ENCODE results near the gene CLASP1.
"Not testable (repeated sequence)": the region's sequence is repeated elsewhere in the genome, so short reads cannot be mapped to it uniquely, and the experiment has no call there.

Gene CLASP1

GRCh38 chr2:121298476-121298875 lies 350.8 kb downstream of the CLASP1 start:
- DNase-seq = no peak

DNA sequence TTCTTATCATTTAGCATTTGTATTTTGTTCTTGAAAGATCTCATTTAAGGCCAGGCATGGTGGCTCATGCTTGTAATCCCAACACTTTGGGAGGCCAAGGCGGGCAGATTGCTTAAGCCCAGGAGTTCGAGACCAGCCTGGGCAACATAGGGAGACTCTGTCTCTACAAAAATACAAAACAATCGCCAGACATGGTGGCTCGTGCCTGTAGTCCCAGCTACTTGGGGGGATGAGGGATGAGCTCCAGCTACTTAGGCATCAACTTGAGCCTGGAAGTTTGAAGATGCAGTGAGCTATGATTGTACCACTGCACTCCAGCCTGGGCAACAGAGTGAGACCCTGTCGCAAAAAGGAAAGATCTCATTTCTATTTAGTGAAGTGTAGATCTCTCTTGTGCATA lies 351.4 kb downstream of the CLASP1 start:
- DNase-seq = not testable (repeated sequence)

GRCh38 chr2:121297217-121297830 lies 351.9 kb downstream of the CLASP1 start:
- no peak for DNase-seq

DNA sequence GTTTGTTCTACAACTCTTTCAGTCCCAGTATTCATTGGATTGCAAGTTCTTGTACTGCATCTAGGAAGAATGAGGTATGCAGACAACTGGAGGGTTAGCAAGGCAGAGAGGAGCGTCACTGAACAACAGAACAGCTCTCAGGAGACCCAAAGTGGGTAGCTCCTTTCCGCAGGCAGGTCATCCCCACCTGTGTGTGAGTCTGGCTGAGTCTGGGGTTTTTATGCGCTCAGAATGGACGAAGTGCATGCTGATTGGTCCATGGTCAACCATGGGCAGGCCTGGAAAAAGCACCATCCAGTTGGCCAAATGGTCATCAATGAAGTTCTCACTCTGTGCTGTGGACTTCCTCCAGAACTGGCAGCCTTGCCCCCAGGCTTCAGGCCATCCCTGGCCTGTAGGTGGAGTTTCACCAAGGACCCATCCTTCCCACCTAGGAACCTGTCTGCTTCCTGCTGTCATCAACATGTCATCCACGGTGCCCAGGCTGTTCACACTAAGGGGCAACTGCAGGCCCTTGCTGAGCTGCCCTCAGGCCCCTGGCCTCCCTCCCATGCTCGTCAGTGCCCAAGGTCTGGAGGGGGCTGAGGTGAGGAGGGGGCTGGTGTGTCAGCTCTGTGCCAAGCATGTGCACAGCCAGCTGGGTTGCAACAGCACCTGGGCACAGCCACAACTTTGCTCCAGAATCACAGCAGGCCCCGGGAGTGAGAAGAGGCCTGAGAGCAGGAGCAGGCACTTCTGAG lies 353.2 kb downstream of the CLASP1 start:
- no peak for DNase-seq

DNA sequence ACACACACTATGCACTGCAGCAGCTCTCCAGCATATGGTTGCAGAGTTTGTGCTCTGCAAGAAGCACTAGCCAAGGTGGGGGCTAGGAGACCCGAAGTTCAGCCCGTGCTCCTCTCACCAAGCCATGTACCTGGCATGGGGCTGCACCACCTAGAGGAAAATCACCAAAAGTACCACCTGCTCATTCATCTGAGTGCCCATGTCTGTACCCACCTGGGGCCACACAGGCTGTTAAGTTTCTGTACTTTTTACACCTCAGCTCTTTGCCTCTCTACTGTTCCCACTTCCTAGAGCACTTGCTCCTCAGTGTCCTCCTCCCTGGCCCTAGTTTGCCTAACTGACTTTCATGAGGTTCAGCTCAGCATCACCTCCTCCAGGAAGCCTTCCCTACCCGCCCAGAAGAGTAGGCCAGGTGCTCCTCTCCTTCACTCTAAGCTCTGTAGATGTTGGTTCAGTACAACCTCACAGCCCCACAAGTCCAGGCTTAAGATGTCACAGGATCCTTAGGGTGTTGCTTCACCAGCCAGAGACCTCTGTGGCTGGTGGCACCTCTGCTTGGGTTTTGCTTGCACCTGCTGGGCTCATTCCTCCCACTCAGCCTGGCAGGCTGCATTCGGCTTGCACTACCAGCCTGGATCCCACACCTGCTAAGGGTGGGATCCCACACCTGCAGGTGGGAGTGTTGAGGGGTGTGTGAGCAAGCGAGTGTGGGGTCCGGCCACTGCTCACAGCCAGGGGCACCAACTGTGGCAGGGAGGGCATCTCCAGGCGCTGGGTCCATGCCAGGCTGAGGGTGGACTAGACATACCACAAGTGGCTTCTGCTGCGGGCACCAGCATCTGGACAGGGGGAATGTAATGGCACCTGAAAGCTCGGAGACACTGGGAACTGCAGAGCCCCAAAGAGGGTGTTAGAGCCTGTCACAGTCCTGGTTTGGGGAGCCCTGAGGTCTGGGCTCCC lies 354.1 kb downstream of the CLASP1 start:
- DNase-seq = no peak

GRCh38 chr2:121293450-121294325 lies 355.6 kb downstream of the CLASP1 start:
- DNase-seq = no peak

DNA sequence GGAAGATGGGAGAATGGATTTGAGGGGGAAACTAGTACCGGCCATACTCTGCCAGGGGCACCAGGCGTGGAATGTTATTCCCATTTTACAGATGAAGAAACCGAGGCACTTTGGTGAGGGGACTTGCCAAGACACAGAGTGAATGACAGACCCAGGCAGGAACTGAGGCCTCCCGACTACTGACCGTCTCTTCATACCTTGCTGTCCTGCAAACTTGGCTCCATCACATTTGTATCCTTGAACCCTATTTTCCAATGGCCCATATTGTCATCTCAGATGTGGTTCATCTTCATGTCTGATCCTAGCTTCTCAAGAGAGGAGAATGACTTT lies 358.0 kb downstream of the CLASP1 start:
- DNase-seq = no peak

DNA sequence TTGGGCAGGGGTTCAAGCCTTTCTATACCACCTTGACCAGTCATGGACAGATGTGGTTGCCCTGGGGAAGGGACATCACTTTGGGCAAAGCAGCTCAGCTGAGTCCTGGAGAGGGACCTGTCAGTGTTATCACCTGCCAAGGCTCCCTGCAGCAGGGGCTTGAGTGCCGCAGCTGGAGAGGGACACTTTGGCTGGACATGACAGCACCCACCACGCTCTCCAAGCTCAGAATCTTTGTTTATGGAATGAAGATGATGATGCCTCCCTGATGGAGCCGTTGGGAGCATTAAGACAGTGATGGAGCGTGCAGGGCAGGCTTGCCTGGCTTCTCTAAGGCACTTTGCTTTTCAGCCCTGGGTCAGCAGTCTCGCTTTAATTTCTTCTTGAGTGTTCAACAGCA lies 360.0 kb downstream of the CLASP1 start:
- no peak for DNase-seq

DNA sequence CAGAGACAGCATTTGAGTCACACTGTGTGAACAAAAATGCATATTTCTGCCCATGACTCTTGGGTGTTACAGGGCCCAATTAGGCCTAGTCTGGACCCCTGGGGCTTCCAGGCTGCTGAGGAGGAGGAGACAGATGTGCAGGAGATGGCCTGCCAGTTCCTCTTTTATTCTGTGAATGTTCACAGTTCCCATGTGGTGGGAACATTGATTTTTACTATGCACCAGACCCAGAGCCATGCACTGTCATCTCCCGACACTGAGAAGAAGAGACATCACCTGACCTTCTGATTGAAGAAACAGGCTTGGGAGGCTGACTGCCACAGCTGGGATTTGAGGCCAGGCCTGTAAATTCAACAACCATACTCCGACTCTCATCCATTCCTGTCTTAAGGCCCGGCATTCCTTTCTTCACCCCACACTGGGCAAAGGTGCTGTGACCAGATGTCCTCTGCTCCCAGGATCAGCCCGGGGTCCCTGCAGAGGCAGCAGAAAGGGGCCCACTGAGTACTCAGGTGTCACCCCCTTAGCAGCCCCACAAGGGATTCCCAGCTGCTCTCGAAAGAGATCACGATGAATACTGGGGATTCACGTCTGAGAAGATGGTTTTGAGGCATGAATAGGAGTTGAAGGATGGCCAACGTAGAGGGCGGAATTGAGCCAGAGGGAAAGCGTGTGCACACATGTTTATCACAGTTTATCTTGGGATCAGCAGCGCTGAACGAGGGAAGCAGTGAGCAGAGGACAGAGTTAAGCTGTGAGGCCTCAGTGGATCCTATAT lies 360.6 kb downstream of the CLASP1 start:
- DNase-seq = no peak

DNA sequence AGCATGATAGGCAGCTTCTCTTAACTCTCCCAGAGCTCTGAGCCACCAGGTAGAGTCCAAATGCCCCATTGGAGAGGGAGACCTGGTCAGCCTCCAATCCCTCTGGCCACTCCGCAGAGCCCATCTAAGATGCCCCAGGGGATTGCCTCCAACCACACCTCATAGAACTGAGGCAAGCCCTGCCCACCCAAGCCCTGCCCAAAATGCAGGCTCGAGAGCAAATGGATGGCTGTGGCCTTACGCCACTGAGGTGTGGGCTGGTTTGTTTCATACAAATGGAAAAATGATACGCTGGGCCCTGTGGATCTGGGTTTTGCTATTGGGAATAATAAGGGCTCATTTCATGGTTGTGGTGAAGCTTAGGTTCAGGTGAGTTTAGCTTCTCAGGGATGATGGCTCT lies 361.3 kb downstream of the CLASP1 start:
- DNase-seq = no peak
